Subcutaneous adipose tissue (tissue), 4 donors: ENCODE results near the gene METTL6. TPM values are rescaled to one million over a fixed set of nuclear protein-coding genes. Genes with fewer than 3 reads are reported as not detected.

Source experiments
- CTCF ChIP-seq: fragments of 450-650 bp; IDR thresholded peaks from one replicate; pipeline ENCODE4 v1.5.1; 2016; ENCODE audit warnings: low read depth, mild to moderate bottlenecking, control low read depth, antibody characterized with exemption, moderate library complexity
- total RNA-seq, 4 donors: library from RNA; depleted of rRNA; stranded (reverse); fragments of >200 nt; gene quantifications; one replicate each; pipeline ENCODE4 v1.1.0, GENCODE V29; 2016

Gene METTL6
- total RNA-seq, 4 donors from 2014 or later = 6.0 to 15.8 (median 13.1) TPM

- TF ChIP-seq CTCF = no peak
Observed at GRCh38 chr3:15449489-15450224, 22.3 kb upstream of the METTL6 start.

GRCh38 chr3:15443826-15444524 lies 16.6 kb upstream of the METTL6 start:
- TF ChIP-seq CTCF = no peak

- no peak for TF ChIP-seq CTCF
Observed at GRCh38 chr3:15440891-15441290, 13.5 kb upstream of the METTL6 start.

GRCh38 chr3:15439476-15439875 lies 12.1 kb upstream of the METTL6 start:
- no peak for TF ChIP-seq CTCF

- TF ChIP-seq CTCF = no peak
Observed at GRCh38 chr3:15438983-15439382, 11.6 kb upstream of the METTL6 start.

- no peak for TF ChIP-seq CTCF
Observed at GRCh38 chr3:15436246-15436645, 8.9 kb upstream of the METTL6 start.

GRCh38 chr3:15434756-15435155 lies 7.4 kb upstream of the METTL6 start:
- no peak for TF ChIP-seq CTCF
